SK-N-MC (cell line): ENCODE measurements around the gene PGPEP1.
"Not testable (repeated sequence)": the region's sequence is repeated elsewhere in the genome, so short reads cannot be mapped to it uniquely, and the experiment has no call there.

Source experiments
- DNase-seq: peaks from one replicate; pipeline ENCODE4 v3.0.0-alpha.2; 2011; ENCODE audit warnings: low read depth, low spot score
- H3K27ac ChIP-seq: fragments of 200-600 bp; sonication (generic); 2 replicates; pipeline ENCODE4 v1.5.1; 2016; ENCODE audit warnings: mixed run types
- H3K36me3 ChIP-seq: fragments of 200-600 bp; sonication (generic); 2 replicates; pipeline ENCODE4 v1.6.1; 2017; ENCODE audit warnings: antibody characterized with exemption, low read length, mixed read lengths; ENCODE audit not compliant: insufficient read depth
- H3K4me3 ChIP-seq: fragments of 200-600 bp; sonication (generic); 2 replicates; pipeline ENCODE4 v1.5.1; 2016
- H3K9ac ChIP-seq: fragments of 200-600 bp; sonication (generic); 2 replicates; pipeline ENCODE4 v1.8.0; 2017; ENCODE audit warnings: mixed run types, mixed read lengths; ENCODE audit not compliant: insufficient read length
- H3K9me3 ChIP-seq: fragments of 200-600 bp; sonication (generic); 2 replicates; pipeline ENCODE4 v1.6.1; 2017; ENCODE audit warnings: low read depth, mild to moderate bottlenecking, antibody characterized with exemption, low read length, moderate library complexity, mixed read lengths
- EZH2 ChIP-seq: fragments of 200-600 bp; sonication (generic); IDR thresholded peaks from one replicate; pipeline ENCODE4 v1.6.1; 2017; ENCODE audit warnings: antibody characterized with exemption
- FOXP2 ChIP-seq: optimal IDR thresholded peaks from 2 replicates; pipeline ENCODE3; 2011; ENCODE audit warnings: mild to moderate bottlenecking, moderate library complexity; ENCODE audit not compliant: insufficient read depth; ENCODE audit errors: extremely low read length, control extremely low read depth
- POLR2AphosphoS5 ChIP-seq: IDR thresholded peaks from 2 replicates; pipeline ENCODE4 v1.6.1; 2012; ENCODE audit warnings: mild to moderate bottlenecking, low read depth, low read length, borderline replicate concordance

Gene PGPEP1

GRCh38 chr19:18377026-18377425 is 36.6 kb downstream of the PGPEP1 start:
- H3K36me3 ChIP-seq: no peaks in the 10 kb centered on the region
- DNase-seq: no peak
- H3K9me3 ChIP-seq: no peaks in the 10 kb centered on the region
- no peak overlapping the region for H3K9ac ChIP-seq
- TF ChIP-seq FOXP2: no peak
- no peak for TF ChIP-seq POLR2AphosphoS5
- no peak for TF ChIP-seq EZH2
- H3K4me3 ChIP-seq: no peak overlapping the region
- H3K27ac ChIP-seq: no peak overlapping the region

- H3K4me3 ChIP-seq: no peak overlapping the region
- H3K9ac ChIP-seq: no peak overlapping the region
- no peak for DNase-seq
- TF ChIP-seq POLR2AphosphoS5: no peak
- TF ChIP-seq EZH2: no peak
- TF ChIP-seq FOXP2: no peak
- H3K27ac ChIP-seq: no peak overlapping the region
- no peaks in the 10 kb centered on the region for H3K36me3 ChIP-seq
- no peaks in the 10 kb centered on the region for H3K9me3 ChIP-seq
Measured at GRCh38 chr19:18379803-18380747, 39.7 kb downstream of the PGPEP1 start.

- DNase-seq: no peak
- no peaks in the 10 kb centered on the region for H3K36me3 ChIP-seq
- H3K9me3 ChIP-seq: no peaks in the 10 kb centered on the region
- H3K4me3 ChIP-seq: no peak overlapping the region
- TF ChIP-seq POLR2AphosphoS5: no peak
- TF ChIP-seq EZH2: no peak
- no peak for TF ChIP-seq FOXP2
- H3K27ac ChIP-seq: no peak overlapping the region
- no peak overlapping the region for H3K9ac ChIP-seq
Measured at GRCh38 chr19:18380843-18381242, 40.4 kb downstream of the PGPEP1 start.

- H3K9ac ChIP-seq, H3K36me3 ChIP-seq, DNase-seq, H3K4me3 ChIP-seq, H3K9me3 ChIP-seq, H3K27ac ChIP-seq: not testable (repeated sequence)
Measured at GRCh38 chr19:18383622-18384021, 43.2 kb downstream of the PGPEP1 start.

GRCh38 chr19:18384775-18385174 is 44.4 kb downstream of the PGPEP1 start:
- TF ChIP-seq POLR2AphosphoS5: no peak
- TF ChIP-seq EZH2: no peak
- TF ChIP-seq FOXP2: no peak
- Histone ChIP-seq H3K27ac (no peak overlapping the region), H3K9ac (no peak overlapping the region), H3K36me3 (no peaks in the 10 kb centered on the region), H3K9me3 (no peaks in the 10 kb centered on the region), H3K4me3 (no peak overlapping the region)
- DNase-seq: no peak

GRCh38 chr19:18385359-18385674 is 44.9 kb downstream of the PGPEP1 start:
- TF ChIP-seq FOXP2: no peak
- TF ChIP-seq EZH2: no peak
- TF ChIP-seq POLR2AphosphoS5: no peak
- H3K4me3 ChIP-seq: no peak overlapping the region
- DNase-seq: no peak

GRCh38 chr19:18385675-18386542 is 45.5 kb downstream of the PGPEP1 start, which contains the start of gene GDF15:
GDF15 (plus strand) TSS chr19:18386158; CDS start chr19:18386190, 32 bp downstream.
- no peaks in the 10 kb centered on the region for H3K36me3 ChIP-seq
- H3K9ac ChIP-seq: peak within 1 kb of the TSS; percentile 11
- DNase-seq: no peak
- H3K27ac ChIP-seq: no peak within 1 kb of the TSS; the same call in 1 of the 2 replicates
- H3K9me3 ChIP-seq: no peaks in the 10 kb centered on the region
- no peak within 1 kb of the TSS for H3K4me3 ChIP-seq
- TF ChIP-seq POLR2AphosphoS5 (no peak), FOXP2 (no peak), EZH2 (no peak)

More at GRCh38 chr19:18385359-18385674, 44.9 kb downstream of the PGPEP1 start:
- H3K36me3 ChIP-seq: no peaks in the 10 kb centered on the region
- no peak overlapping the region for H3K27ac ChIP-seq
- H3K9me3 ChIP-seq: no peaks in the 10 kb centered on the region
- no peak overlapping the region for H3K9ac ChIP-seq

GRCh38 chr19:18386543-18387271 is 46.3 kb downstream of the PGPEP1 start:
- no peak for DNase-seq

More at GRCh38 chr19:18386543-18387271, 46.3 kb downstream of the PGPEP1 start:
- Histone ChIP-seq H3K36me3 (no peaks in the 10 kb centered on the region), H3K9me3 (no peaks in the 10 kb centered on the region), H3K27ac (no peak overlapping the region; the same call in 1 of the 2 replicates), H3K4me3 (no peak overlapping the region), H3K9ac (peak overlapping the region; percentile 11)
- no peak for TF ChIP-seq FOXP2
- no peak for TF ChIP-seq EZH2
- TF ChIP-seq POLR2AphosphoS5: no peak
